Measurements from ENCODE around the gene NAP1L4. TPM values are rescaled to one million over a fixed set of nuclear protein-coding genes. Genes with fewer than 3 reads are reported as not detected.

Gene NAP1L4
- total and polyA plus RNA-seq, 2 experiments from 2014 or later = 68.8 to 121 TPM

DNA sequence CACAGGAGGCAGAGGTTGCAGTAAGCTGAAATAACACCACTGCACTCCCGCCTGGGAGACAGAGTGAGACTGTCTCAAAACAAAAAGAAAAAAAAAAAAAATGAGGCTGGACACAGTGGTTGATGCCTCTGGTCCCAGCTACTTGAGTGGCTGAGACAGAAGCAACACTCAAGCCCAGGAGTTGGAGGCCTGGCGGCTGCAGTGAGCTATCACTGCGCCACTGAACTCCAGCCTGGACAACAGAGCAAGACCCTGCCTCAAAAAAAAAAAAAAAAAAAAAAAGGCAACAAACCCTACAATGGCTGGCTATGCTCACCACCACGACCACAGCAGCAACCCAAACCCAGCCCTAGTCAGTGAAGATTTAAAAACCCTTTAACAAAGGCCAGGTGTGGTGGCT lies 8.2 kb downstream of the NAP1L4 start:
- Histone ChIP-seq H3K27ac (no peak overlapping the region), H3K9ac (no peak overlapping the region), H3K4me2 (ENCODE audit: unreplicated experiment) (no peak overlapping the region), H3K4me1 (ENCODE audit: insufficient read depth) (peaks cover 15% of the 10 kb centered on the region), H3K9me2 (ENCODE audit: insufficient read depth) (no peaks in the 10 kb centered on the region), H3K4me3 (no peak overlapping the region), H3K9me3 (ENCODE audit: low read depth) (no peaks in the 10 kb centered on the region), H3K79me2 (ENCODE audit: insufficient read depth) (peaks cover 100% of the 10 kb centered on the region), H3K36me3 (ENCODE audit: low read depth) (peaks cover 5% of the 10 kb centered on the region), H3K27me3 (replicated peaks; ENCODE audit: insufficient read depth) (no peaks in the 10 kb centered on the region), H2AFZ (no peak overlapping the region), H4K20me1 (ENCODE audit: insufficient read depth) (0 out of 2 replicates have a peak, but pooled peaks cover 4% of the 10 kb centered on the region), H3F3A (ENCODE audit: insufficient read depth) (no peaks in the 10 kb centered on the region)
- TF ChIP-seq EZH2 (IDR thresholded peaks at IDR 0.05; ENCODE audit: insufficient read depth, poor library complexity, severe bottlenecking) (no peak), EZH2phosphoT487 (IDR thresholded peaks at IDR 0.05; ENCODE audit: insufficient read depth, low read depth) (no peak)
- no peak for DNase-seq
- in situ Hi-C loops (cut with MboI) = no loop called here
- 96 to 100% methylated on average over 4 of the region's 4 CpGs for WGBS, 2 experiments (ENCODE audit: low coverage in 1 of 2, low lambda C conversion rate in 2 of 2, missing lambda C conversion rate in 2 of 2)

DNA sequence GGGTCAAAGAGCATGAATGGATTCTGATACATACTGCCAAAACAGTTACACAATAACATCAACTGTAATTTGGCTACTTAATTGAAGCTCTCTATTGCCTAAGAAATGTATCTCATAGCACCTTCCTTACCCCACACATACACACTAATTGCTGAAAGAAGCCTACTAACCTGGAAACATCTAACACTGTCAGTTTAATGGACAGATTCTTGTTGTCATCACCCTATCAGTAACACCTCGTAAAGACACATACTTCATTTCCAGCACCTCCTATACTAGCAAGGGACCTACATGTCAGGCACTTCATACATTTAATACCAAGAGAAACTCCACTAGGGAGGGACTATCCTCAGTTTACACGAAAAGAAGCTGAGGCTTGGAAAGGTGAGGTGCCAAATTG lies 9.9 kb downstream of the NAP1L4 start:
- Histone ChIP-seq H3K9me2 (ENCODE audit: insufficient read depth) (no peaks in the 10 kb centered on the region), H4K20me1 (ENCODE audit: insufficient read depth) (0 out of 2 replicates have a peak, but pooled peaks cover 4% of the 10 kb centered on the region), H3K4me3 (no peak overlapping the region), H2AFZ (no peak overlapping the region), H3K27me3 (replicated peaks; ENCODE audit: insufficient read depth) (no peaks in the 10 kb centered on the region), H3K27ac (no peak overlapping the region), H3K4me1 (ENCODE audit: insufficient read depth) (0 out of 2 replicates have a peak, but pooled peaks cover 3% of the 10 kb centered on the region), H3K79me2 (ENCODE audit: insufficient read depth) (peaks cover 100% of the 10 kb centered on the region), H3F3A (ENCODE audit: insufficient read depth) (no peaks in the 10 kb centered on the region), H3K36me3 (ENCODE audit: low read depth) (peaks cover 19% of the 10 kb centered on the region), H3K4me2 (ENCODE audit: unreplicated experiment) (no peak overlapping the region), H3K9me3 (ENCODE audit: low read depth) (no peaks in the 10 kb centered on the region), H3K9ac (no peak overlapping the region)
- no peak for DNase-seq
- in situ Hi-C loops (cut with MboI) = no loop called here
- TF ChIP-seq EZH2 (IDR thresholded peaks at IDR 0.05; ENCODE audit: insufficient read depth, poor library complexity, severe bottlenecking) = no peak
- TF ChIP-seq EZH2phosphoT487 (IDR thresholded peaks at IDR 0.05; ENCODE audit: insufficient read depth, low read depth) = no peak
- 78 to 82% methylated on average over 2 of the region's 2 CpGs for WGBS, 2 experiments (ENCODE audit: low coverage in 1 of 2, low lambda C conversion rate in 2 of 2, missing lambda C conversion rate in 2 of 2)

GRCh38 chr11:2981130-2981529 lies 11.0 kb downstream of the NAP1L4 start:
- Histone ChIP-seq H3K4me3 (no peak overlapping the region), H3K9ac (no peak overlapping the region), H3K36me3 (ENCODE audit: low read depth) (peaks cover 26% of the 10 kb centered on the region), H3K9me2 (ENCODE audit: insufficient read depth) (no peaks in the 10 kb centered on the region), H3F3A (ENCODE audit: insufficient read depth) (no peaks in the 10 kb centered on the region), H3K4me1 (ENCODE audit: insufficient read depth) (0 out of 2 replicates have a peak, but pooled peaks cover 3% of the 10 kb centered on the region), H3K27ac (no peak overlapping the region), H2AFZ (no peak overlapping the region), H3K4me2 (ENCODE audit: unreplicated experiment) (no peak overlapping the region), H4K20me1 (ENCODE audit: insufficient read depth) (0 out of 2 replicates have a peak, but pooled peaks cover 4% of the 10 kb centered on the region), H3K9me3 (ENCODE audit: low read depth) (no peaks in the 10 kb centered on the region), H3K27me3 (replicated peaks; ENCODE audit: insufficient read depth) (no peaks in the 10 kb centered on the region), H3K79me2 (ENCODE audit: insufficient read depth) (peaks cover 100% of the 10 kb centered on the region)
- in situ Hi-C loops (cut with MboI) = no loop called here
- TF ChIP-seq EZH2 (IDR thresholded peaks at IDR 0.05; ENCODE audit: insufficient read depth, poor library complexity, severe bottlenecking) (no peak), EZH2phosphoT487 (IDR thresholded peaks at IDR 0.05; ENCODE audit: insufficient read depth, low read depth) (no peak)
- no peak for DNase-seq
- WGBS, 2 experiments (ENCODE audit: low coverage in 1 of 2, low lambda C conversion rate in 2 of 2, missing lambda C conversion rate in 2 of 2) = 99% methylated on average over 8 of the region's 8 CpGs

DNA sequence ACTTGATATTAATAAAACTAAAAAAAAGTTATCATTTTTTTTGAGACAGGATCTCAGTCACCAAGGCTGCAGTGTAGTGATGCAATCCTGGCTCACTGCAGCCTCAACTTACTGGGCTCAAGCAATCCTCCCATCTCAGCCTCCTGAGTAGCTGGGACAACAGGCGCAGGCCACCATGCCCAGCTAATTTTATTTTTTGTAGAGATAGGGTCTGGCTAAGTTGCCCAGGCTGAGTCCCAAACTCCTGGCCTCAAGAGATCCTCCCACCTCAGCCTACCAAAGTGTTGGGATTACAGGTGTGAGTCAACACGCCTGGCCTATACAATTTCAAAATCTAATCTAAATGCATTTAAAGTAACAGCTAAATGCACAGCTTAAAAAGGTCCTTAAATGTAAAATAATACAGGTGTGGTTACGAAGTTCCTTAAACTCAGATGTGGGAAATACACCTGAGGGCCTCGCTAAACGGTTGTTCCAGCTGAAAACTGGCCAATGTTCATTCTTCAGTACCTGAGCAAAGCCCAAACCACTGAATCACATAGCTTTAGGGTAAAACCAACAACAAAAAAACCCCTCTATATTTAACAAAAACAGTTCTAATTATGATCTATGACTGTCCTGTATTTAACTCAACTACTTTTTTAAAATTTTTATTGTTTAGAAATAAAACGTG lies 11.8 kb downstream of the NAP1L4 start:
- no peak overlapping the region for H3K27ac ChIP-seq
- no peaks in the 10 kb centered on the region for H3K27me3 ChIP-seq (replicated peaks; ENCODE audit: insufficient read depth)
- H3F3A ChIP-seq (ENCODE audit: insufficient read depth) = no peaks in the 10 kb centered on the region
- no peaks in the 10 kb centered on the region for H3K9me2 ChIP-seq (ENCODE audit: insufficient read depth)
- H3K9ac ChIP-seq = no peak overlapping the region
- 85 to 87% methylated on average over 6 of the region's 6 CpGs for WGBS, 2 experiments (ENCODE audit: low coverage in 1 of 2, low lambda C conversion rate in 2 of 2, missing lambda C conversion rate in 2 of 2)
- peaks cover 100% of the 10 kb centered on the region for H3K79me2 ChIP-seq (ENCODE audit: insufficient read depth)
- no peaks in the 10 kb centered on the region for H3K4me1 ChIP-seq (ENCODE audit: insufficient read depth)
- no peak overlapping the region for H3K4me3 ChIP-seq
- TF ChIP-seq EZH2phosphoT487 (IDR thresholded peaks at IDR 0.05; ENCODE audit: insufficient read depth, low read depth) = no peak
- no peak for TF ChIP-seq EZH2 (IDR thresholded peaks at IDR 0.05; ENCODE audit: insufficient read depth, poor library complexity, severe bottlenecking)
- no peak overlapping the region for H3K4me2 ChIP-seq (ENCODE audit: unreplicated experiment)
- no peak overlapping the region for H2AFZ ChIP-seq
- H3K9me3 ChIP-seq (ENCODE audit: low read depth) = no peaks in the 10 kb centered on the region
- DNase-seq = no peak
- in situ Hi-C loops (cut with MboI) = no loop called here
- 0 out of 2 replicates have a peak, but pooled peaks cover 4% of the 10 kb centered on the region for H4K20me1 ChIP-seq (ENCODE audit: insufficient read depth)
- peaks cover 33% of the 10 kb centered on the region for H3K36me3 ChIP-seq (ENCODE audit: low read depth)
